Liver (tissue), 9 donors: ENCODE results near the gene ACOT7. TPM values are rescaled to one million over a fixed set of nuclear protein-coding genes. Genes with fewer than 3 reads are reported as not detected.

ENCODE experiments used
- DNase-seq: peaks from one replicate; pipeline ENCODE4 v3.0.0-alpha.2; 2017; ENCODE audit warnings: low spot score
- H3K27ac ChIP-seq, 2 donors: one replicate each; pipeline ENCODE4 v1.7.0; 2013; ENCODE audit warnings: inconsistent platforms in 2 of 2, low read length in 2 of 2, control low read depth in 1 of 2, low read depth in 1 of 2, mild to moderate bottlenecking in 1 of 2
- H3K27me3 ChIP-seq, 4 donors: one replicate each; pipeline versions ENCODE4 v1.6.1 to v1.7.0; 2013; ENCODE audit warnings: low read length in 3 of 4, inconsistent platforms in 1 of 4, mild to moderate bottlenecking in 1 of 4, moderate library complexity in 1 of 4; ENCODE audit not compliant: control insufficient read depth in 4 of 4, insufficient read depth in 4 of 4
- H3K36me3 ChIP-seq, 4 donors: one replicate each; pipeline versions ENCODE4 v1.6.1 to v1.7.0; 2013; ENCODE audit warnings: low read length in 3 of 4, mild to moderate bottlenecking in 3 of 4, low read depth in 1 of 4, moderate library complexity in 1 of 4; ENCODE audit not compliant: control insufficient read depth in 4 of 4, insufficient read depth in 3 of 4
- H3K4me1 ChIP-seq, 4 donors: one replicate each; pipeline versions ENCODE4 v1.6.1 to v1.7.0; 2013; ENCODE audit warnings: low read length in 3 of 4, mild to moderate bottlenecking in 3 of 4, moderate library complexity in 1 of 4; ENCODE audit not compliant: control insufficient read depth in 4 of 4, insufficient read depth in 4 of 4
- H3K4me3 ChIP-seq, 3 donors: one replicate each; pipeline versions ENCODE4 v1.6.1 to v1.7.0; 2013; ENCODE audit warnings: low read length in 3 of 3, control low read depth in 1 of 3, low read depth in 1 of 3, mild to moderate bottlenecking in 1 of 3
- H3K9ac ChIP-seq, 2 donors: one replicate each; pipeline ENCODE4 v1.7.0; 2013; ENCODE audit warnings: low read length in 2 of 2, mild to moderate bottlenecking in 2 of 2, moderate library complexity in 2 of 2, control low read depth in 1 of 2, low read depth in 1 of 2
- H3K9me3 ChIP-seq, 4 donors: one replicate each; pipeline versions ENCODE4 v1.6.1 to v1.7.0; 2013; ENCODE audit warnings: low read length in 3 of 4; ENCODE audit not compliant: control insufficient read depth in 4 of 4
- CTCF ChIP-seq: fragments of 150-350 bp; IDR thresholded peaks from 2 replicates; pipeline ENCODE4 v1.5.1; 2017; ENCODE audit warnings: improper control_type of control experiment, low read depth, low read length; ENCODE audit not compliant: missing input control
- FOXA1 ChIP-seq: IDR thresholded peaks from 2 replicates; pipeline ENCODE4 v1.6.1; 2016; ENCODE audit warnings: antibody characterized with exemption
- FOXA2 ChIP-seq: IDR thresholded peaks from 2 replicates; pipeline ENCODE4 v1.6.1; 2016; ENCODE audit warnings: antibody characterized with exemption
- HNF4A ChIP-seq, 2 donors: conservative IDR thresholded peaks; 2 replicates each; pipeline ENCODE4 v1.6.1; 2016; ENCODE audit warnings: antibody characterized with exemption in 2 of 2, mild to moderate bottlenecking in 2 of 2
- HNF4G ChIP-seq: IDR thresholded peaks from 2 replicates; pipeline ENCODE4 v1.6.1; 2016; ENCODE audit warnings: antibody characterized with exemption
- JUND ChIP-seq, 2 donors: IDR thresholded peaks; 2 replicates each; pipeline ENCODE4 v1.6.1; 2016; ENCODE audit warnings: antibody characterized with exemption in 2 of 2
- NR2F2 ChIP-seq: IDR thresholded peaks from 2 replicates; pipeline ENCODE4 v1.6.1; 2016; ENCODE audit warnings: antibody characterized with exemption
- REST ChIP-seq: IDR thresholded peaks from 2 replicates; pipeline ENCODE4 v1.6.1; 2016; ENCODE audit warnings: antibody characterized with exemption, mild to moderate bottlenecking
- RXRA ChIP-seq, 2 donors: IDR thresholded peaks; 2 replicates each; pipeline ENCODE4 v1.6.1; 2017 to 2018; ENCODE audit warnings: antibody characterized with exemption in 2 of 2, mild to moderate bottlenecking in 1 of 2
- TAF1 ChIP-seq: conservative IDR thresholded peaks from 2 replicates; pipeline ENCODE4 v1.6.1; 2016; ENCODE audit warnings: antibody characterized with exemption, mild to moderate bottlenecking
- YY1 ChIP-seq: IDR thresholded peaks from 2 replicates; pipeline ENCODE4 v1.6.1; 2016; ENCODE audit warnings: antibody characterized with exemption, mild to moderate bottlenecking
- ZBTB33 ChIP-seq: IDR thresholded peaks from 2 replicates; pipeline ENCODE4 v1.6.1; 2016; ENCODE audit warnings: antibody characterized with exemption
- WGBS: extraction: QIAGEN DNeasy Blood & Tissue Kit; methylation state at CpG from one replicate; pipeline ENCODE4 v1.1.7; 2013; 5-methylcytosine and 5-hydroxymethylcytosine counted together
- polyA plus RNA-seq, 2 donors: library from polyadenylated mRNA; stranded (reverse) in 1 of 2; unstranded in 1 of 2; fragments of 200-250 nt in 1 of 2; fragments of >200 nt in 1 of 2; fragmentation: Nextera tagmentation in 1 of 2; extraction: Ambion mirVana in 1 of 2; gene quantifications; one replicate each; pipeline versions ENCODE4 v1.2.1 to v1.2.3, GENCODE V29; 2013 to 2015
- total RNA-seq, 2 donors: library from RNA; depleted of rRNA; stranded (reverse); fragments of >200 nt; gene quantifications; one replicate each; pipeline ENCODE4 v1.2.3, GENCODE V29; 2014
- donor health status: healthy.
- donor health status: healthy.
- donor health status: healthy.
- donor health status: healthy.
- donor health status: healthy.

ACOT7 gene
- total and polyA plus RNA-seq, 4 donors, result 8.7 to 14.4 (median 10.4) TPM

- H3K27ac ChIP-seq, result no peak overlapping the region
- H3K27me3 ChIP-seq, result no peaks in the 10 kb centered on the region
- DNase-seq, result no peak
These were observed 129.9 kb downstream of the ACOT7 start for GRCh38 chr1:6263716-6264115.

More at GRCh38 chr1:6263716-6264115, 129.9 kb downstream of the ACOT7 start:
- Histone ChIP-seq H3K4me3 (no peak overlapping the region), H3K9me3 (no peaks in the 10 kb centered on the region), H3K4me1 (peaks cover 11 to 23% (median 19%) of the 10 kb centered on the region in 4 donors), H3K36me3 (no peaks in the 10 kb centered on the region), H3K9ac (no peak overlapping the region)
- WGBS, result 91% methylated on average over 7 of the region's 7 CpGs
- TF ChIP-seq CTCF (no peak), ZBTB33 (no peak), YY1 (no peak), HNF4G (no peak), REST (no peak), TAF1 (no peak), NR2F2 (no peak), JUND (IDR thresholded peaks at IDR 0.05) (no peak), RXRA (IDR thresholded peaks at IDR 0.05) (no peak), FOXA2 (no peak), FOXA1 (no peak), HNF4A (conservative IDR thresholded peaks at IDR 0.05) (no peak)
